Measurements from ENCODE around the gene SLC46A2.

The SLC46A2 gene, protein sequence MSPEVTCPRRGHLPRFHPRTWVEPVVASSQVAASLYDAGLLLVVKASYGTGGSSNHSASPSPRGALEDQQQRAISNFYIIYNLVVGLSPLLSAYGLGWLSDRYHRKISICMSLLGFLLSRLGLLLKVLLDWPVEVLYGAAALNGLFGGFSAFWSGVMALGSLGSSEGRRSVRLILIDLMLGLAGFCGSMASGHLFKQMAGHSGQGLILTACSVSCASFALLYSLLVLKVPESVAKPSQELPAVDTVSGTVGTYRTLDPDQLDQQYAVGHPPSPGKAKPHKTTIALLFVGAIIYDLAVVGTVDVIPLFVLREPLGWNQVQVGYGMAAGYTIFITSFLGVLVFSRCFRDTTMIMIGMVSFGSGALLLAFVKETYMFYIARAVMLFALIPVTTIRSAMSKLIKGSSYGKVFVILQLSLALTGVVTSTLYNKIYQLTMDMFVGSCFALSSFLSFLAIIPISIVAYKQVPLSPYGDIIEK

GRCh38 chr9:112890106-112891081 is at the start of gene SLC46A2:
Gene SLC46A2, minus strand, starts transcription at chr9:112890876. Its CDS starts 195 bp downstream, at chr9:112890681.
- no peak for DNase-seq (ENCODE audit: low spot score)

DNA sequence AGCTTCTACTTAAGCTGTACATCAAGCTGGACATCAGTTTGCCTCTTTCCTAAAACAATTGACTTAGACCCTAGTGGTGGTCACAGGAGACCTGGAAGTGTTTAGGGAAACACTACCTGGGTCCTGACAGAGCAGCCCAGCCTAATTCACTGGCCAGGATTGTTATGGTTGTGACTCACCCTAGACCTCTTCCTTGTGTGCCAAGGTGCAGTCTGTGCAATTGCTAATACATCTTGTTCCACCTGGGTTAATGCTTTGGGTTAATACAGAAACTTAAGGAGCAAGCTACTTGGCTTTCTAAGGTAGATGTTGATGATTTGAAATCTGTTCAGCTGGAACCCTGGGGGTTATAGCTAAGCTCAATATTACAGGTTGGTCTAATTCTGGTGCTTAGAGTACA is 48.7 kb upstream of the SLC46A2 start:
- DNase-seq (ENCODE audit: low spot score), result no peak

DNA sequence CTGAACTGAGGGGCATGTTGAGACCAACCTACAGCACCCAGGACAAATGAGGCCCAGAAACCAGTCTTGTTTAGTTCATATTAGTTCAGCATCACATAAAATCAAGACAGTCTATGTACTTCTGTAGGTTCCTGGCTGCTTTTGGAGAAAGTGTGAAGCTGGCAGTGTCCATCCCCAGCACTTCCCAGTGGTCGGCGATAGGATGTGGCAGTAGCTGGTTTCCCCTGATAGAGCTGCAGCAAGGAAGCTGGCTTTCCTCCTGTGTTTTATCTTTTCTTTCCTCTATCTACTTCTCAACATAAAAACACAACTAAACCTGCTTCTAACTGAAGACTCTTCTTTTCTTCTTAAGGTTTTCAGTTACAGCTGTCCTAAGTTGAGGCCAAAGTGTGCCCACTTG is 43.0 kb upstream of the SLC46A2 start:
- DNase-seq (ENCODE audit: low spot score), result no peak

DNA sequence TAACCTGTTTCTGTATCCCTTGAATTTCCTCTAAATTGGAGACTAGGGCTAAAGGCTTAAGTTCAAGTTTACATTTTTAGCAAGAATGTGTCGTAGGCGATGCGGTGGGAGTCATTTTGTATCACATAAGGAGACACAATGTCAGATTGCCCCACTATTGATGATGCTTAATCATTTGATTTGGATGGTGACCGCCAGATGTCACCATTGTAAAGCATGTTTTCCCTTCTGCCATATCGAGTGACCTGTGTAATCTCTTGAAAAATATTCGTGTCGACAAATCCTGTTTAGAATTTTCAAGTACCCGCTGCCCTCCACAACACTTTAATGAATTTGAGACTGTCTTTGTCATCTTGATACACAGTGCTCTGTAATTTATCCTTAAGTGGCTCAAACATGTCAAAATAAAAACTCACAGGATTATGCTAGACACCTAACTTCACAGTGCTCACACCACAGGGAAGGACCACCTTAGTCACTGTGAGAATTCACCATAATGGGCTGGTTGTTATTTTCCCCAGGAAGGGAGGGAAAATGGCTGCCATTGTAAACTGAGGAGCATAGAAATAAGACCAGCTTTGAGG is 34.5 kb upstream of the SLC46A2 start:
- peak; percentile 1 for DNase-seq (ENCODE audit: low spot score)

GRCh38 chr9:112921549-112921948 is 30.9 kb upstream of the SLC46A2 start:
- peak; percentile 3 for DNase-seq (ENCODE audit: low spot score)

DNA sequence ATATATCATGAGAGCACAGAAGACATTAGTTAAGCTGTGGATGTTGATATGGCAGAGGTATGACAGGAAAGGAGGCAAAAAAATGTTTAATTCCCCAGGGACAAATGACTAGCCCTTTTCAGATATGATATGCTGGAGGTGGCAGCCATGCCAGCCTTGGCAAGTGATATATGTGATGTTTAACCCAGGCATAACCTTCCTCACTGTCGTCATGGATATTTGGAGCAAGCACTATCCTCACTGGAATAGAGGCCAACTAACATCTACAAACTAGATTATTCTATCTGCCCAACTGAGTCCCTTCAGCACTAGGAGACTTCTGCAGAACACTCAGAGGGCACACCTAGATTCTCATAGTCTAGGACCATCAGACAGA is 27.3 kb upstream of the SLC46A2 start:
- DNase-seq (ENCODE audit: low spot score), result no peak

DNA sequence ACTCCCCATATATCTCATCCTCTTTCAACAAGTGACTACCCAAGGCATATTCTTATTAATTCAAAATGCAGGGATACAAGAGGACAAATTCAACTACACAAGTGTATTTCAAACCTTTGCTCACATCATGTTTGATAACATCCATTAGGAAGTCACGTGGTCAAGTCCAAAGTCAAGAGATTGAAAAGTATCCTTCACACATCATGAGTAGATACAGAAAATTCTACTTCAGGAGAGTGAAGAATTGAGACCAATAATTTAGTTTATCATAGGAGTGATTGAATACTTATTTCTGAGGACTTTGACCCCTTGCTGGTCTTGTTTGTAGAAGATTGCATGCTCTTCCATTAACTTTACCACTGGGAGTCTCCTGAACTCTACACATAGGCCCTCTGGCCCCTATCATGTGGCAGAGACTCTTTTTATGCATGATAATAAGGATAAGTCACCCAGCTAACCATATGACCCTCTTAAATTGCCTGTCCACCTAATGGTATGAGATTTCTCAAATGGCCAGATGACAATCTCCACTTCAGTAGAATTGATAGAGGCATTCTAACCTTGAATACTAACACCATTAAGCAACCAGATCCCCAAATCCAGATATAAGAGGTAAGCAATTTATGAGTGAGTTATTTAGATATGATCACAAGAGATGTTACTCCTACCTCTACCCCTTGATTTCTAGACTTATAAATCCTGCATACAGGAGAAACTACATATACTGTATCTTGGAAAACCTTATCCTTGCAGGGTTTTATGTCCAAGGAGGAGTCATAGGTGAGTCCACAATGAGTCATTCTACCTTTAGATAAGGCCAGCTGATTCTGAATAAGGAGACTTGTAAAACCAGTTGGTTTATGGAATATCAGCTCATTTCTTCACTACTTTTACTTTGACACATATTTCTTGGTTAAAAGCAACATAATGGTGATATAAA is 26.6 kb upstream of the SLC46A2 start:
- DNase-seq (ENCODE audit: low spot score), result no peak

GRCh38 chr9:112914524-112914923 is 23.8 kb upstream of the SLC46A2 start:
- DNase-seq (ENCODE audit: low spot score), result no peak

GRCh38 chr9:112913326-112913725 is 22.6 kb upstream of the SLC46A2 start:
- DNase-seq (ENCODE audit: low spot score), result no peak

GRCh38 chr9:112912636-112913035 is 22.0 kb upstream of the SLC46A2 start:
- no peak for DNase-seq (ENCODE audit: low spot score)

- DNase-seq (ENCODE audit: low spot score), result no peak
Measured at GRCh38 chr9:112911736-112912135, 21.1 kb upstream of the SLC46A2 start.

DNA sequence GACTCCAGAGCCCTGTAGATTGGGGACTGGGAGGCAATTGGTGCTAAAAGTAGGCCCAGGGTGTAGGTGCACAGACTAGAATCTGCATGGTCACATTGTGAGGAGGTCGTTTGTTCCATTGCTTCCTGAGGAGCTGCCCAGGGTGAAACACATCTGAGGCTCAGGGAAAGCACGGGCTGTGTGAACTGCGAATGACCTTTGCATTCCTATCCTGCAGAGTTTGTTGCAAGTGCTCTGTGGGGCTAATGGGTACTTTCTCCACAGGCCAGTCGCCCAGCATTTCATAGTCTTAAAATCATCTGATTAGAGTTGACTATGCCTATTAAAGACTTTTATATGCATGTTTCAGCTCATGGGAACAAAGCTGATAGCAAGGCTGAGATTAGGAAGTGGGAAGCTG is 14.4 kb upstream of the SLC46A2 start:
- no peak for DNase-seq (ENCODE audit: low spot score)

DNA sequence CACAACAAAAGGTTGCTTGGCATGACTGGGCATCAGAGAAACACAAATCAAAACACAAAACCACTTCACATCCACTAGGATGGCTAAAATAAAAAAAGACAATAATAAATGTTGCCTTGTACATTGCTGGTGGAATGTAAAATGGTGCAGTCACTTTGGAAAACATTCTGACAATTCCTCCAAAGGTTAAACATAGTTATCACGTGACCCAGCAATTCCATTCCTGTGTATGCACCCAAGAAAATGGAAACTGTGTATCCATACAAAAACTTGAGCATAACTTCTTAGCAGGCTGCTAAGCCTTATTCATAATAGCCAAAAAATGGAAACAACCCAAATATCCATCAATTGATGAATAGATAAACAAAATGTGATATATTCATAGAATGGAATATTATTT is 10.2 kb upstream of the SLC46A2 start:
- DNase-seq (ENCODE audit: low spot score), result no peak

DNA sequence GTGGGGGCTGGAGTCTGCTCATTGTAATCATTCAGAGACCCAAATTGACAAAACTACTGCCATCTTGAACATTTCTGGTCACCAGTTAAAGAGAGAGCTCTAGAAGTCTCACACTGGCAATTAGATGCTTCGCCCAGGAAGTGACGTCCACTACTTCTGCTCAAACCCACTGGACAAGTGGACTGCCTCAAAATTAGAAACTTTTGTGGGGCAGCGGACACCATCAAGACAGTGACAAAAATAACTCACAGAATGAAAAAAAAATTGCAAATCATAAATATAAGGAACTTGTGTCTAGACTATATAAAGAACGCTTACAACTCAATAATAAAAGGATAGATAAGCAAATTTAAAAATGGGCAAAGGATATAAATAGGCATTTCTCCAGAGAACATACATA is 9.8 kb upstream of the SLC46A2 start:
- DNase-seq (ENCODE audit: low spot score), result no peak

DNA sequence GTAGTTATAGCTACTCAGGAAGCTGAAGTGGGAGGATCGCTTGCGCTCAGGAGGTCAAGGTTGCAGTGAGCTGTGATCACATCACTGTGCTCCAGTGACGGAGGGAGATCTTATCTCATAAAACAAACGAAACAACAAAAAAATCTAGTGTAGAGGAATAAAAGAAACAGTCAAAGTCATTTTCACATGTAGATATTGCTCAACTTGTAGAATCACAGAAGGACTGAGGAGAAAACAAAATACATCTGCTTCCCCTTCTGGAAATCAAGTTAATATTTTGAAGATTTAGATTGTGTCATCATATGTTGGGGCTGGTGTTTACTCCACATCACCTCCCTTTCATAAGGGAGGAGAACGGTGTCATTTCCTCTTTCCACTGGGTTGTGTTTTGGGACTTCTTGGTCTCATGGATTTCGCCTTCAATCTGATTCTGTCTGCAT is 8.2 kb upstream of the SLC46A2 start:
- DNase-seq (ENCODE audit: low spot score), result no peak

- no peak for DNase-seq (ENCODE audit: low spot score)
Measured at GRCh38 chr9:112896131-112896530, 5.5 kb upstream of the SLC46A2 start.

- no peak for DNase-seq (ENCODE audit: low spot score)
Measured at GRCh38 chr9:112894699-112895098, 4.0 kb upstream of the SLC46A2 start.

DNA sequence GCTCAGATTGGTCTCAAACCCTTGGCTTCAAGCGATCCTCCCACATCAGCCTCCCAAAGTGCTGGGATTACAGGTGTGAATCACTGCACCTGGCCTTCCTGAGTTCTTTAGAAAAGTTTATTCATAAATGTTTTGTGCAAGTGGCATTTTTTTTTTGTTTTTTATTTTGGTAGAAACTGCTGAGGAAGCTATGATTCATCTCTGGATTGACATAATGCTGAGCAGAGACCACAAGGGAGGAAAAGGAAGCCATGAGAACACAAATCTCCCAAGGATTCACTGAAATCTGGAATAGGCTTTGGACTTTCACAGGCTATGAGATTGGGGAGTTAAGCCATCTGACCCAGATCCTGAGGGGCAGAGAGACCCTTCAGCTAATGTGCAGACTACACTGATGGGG is 3.4 kb upstream of the SLC46A2 start:
- peak; percentile 40 for DNase-seq (ENCODE audit: low spot score)

GRCh38 chr9:112892981-112893380 is 2.3 kb upstream of the SLC46A2 start:
- DNase-seq (ENCODE audit: low spot score), result no peak

DNA sequence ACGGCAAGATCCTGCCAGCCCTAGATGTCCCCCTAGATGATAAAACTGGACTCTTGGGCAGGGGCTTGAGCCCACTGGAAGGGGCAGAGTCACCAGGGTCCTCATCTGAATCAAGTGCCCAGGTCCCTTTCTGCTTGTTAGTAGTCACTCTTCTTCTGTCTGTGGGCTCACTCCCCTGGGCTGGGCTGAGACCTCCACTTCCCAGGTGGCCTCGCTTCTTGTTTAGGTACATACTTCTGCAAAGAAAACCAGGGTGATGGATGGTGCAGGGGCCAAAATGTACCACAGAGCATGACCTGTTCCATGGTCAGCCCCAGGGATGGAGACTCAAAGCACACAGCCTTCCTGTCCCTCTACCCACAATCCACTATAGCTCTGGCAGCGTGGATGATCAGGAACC is 845 bp upstream of the SLC46A2 start:
- DNase-seq (ENCODE audit: low spot score), result no peak

DNA sequence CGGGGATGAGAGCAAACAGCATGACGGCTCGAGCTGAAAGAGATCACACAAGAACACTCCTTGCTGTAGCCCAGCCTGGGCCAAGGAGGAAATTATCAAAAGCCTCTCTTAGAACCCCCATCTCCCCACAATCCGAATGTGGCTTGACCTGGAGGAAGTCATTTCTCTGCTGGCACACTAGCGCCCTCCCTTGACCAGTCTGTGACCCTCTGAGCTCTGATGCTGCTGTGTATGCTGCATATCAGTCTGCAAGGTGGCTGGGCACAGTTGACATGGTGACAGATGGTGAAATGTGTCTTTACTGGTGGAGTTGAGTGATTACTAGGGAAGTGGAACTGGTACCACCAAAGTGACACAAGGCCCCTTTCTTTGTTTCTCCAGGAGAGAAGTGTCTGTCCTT is 3.3 kb downstream of the SLC46A2 start:
- no peak for DNase-seq (ENCODE audit: low spot score)
